Stimulated activated CD8-positive, alpha-beta memory T cell treated with anti-CD3 and anti-CD28 coated beads, Interleukin-12 subunit alpha, Interleukin-12 subunit beta, amount 100 ng/mL, for 1 hour (primary cell): ENCODE measurements around the gene SGK2.
"Not testable (repeated sequence)": the region's sequence is repeated elsewhere in the genome, so short reads cannot be mapped to it uniquely, and the experiment has no call there.

ENCODE experiments used
- DNase-seq: peaks from one replicate; pipeline ENCODE4 v3.0.0-alpha.2; 2020; ENCODE audit warnings: low read depth

SGK2 gene

GRCh38 chr20:43603124-43603523, 44.3 kb downstream of the SGK2 start:
- DNase-seq = no peak

- no peak for DNase-seq
Observed at GRCh38 chr20:43605715-43606114, 46.9 kb downstream of the SGK2 start.

- not testable (repeated sequence) for DNase-seq
Observed at GRCh38 chr20:43607278-43607677, 48.5 kb downstream of the SGK2 start.

- no peak for DNase-seq
Observed at GRCh38 chr20:43631598-43631997, 72.8 kb downstream of the SGK2 start.
